ENCODE results near the gene FANCM.

DNA sequence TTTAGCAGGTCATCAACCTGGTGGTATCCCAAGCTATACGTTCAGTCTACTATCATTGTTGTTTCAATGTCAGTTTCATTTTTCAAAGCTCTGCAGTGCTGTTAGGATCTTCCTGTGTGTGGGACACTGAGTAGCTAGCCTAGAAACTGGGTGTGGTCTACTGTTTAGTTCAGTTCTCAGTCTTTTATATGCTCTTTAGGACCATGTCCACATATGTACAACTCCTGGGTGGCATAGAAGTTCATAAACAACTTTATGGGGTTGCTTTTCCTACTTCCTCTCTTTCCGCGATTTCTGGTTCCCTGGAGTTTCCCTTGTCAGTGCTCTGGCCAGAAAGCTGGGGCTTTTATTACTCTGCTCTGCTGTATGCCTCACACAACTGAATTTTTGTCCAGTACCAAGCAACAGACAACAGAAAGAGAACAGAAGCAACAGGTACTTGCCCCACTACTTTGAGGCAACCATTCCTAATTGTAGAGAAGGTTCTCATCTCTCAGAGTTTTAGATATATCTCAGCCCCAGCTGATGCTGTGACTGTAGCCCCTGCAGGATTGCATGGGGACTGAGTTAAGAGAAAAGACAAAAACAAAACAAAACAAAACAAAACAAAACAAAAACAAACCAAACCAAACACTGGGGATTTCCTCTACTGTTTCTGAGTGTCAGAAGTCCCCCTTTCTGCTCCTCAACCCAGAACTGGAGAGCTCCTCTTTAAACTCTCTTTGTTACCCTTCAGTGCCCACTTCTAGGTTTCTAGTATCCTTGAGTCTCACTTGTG lies 86.9 kb downstream of the FANCM start:
- TF ChIP-seq POLR2AphosphoS5 (IDR thresholded peaks at IDR 0.05; ENCODE audit: low read depth, low read length) (no peak), REST (IDR thresholded peaks at IDR 0.05; ENCODE audit: insufficient read depth in 1 of 2, low read depth in 2 of 2, low read length in 2 of 2) (no peak)

All from PFSK-1 (cell line).